Osteocyte (in vitro differentiated cells): ENCODE results near the gene CIB4. TPM values are rescaled to one million over a fixed set of nuclear protein-coding genes. Genes with fewer than 3 reads are reported as not detected.

Experiments used
- DNase-seq: peaks from one replicate; pipeline ENCODE4 v3.0.0; 2021; ENCODE audit warnings: mixed read lengths; ENCODE audit not compliant: unreplicated experiment; ENCODE audit errors: extremely low spot score
- H3K27ac Mint-ChIP-seq: one replicate; pipeline ENCODE4 v1.8.0; 2021; ENCODE audit warnings: mild to moderate bottlenecking, mixed read lengths; ENCODE audit not compliant: unreplicated experiment
- H3K27me3 Mint-ChIP-seq: one replicate; pipeline ENCODE4 v1.8.0; 2021; ENCODE audit warnings: mixed read lengths; ENCODE audit not compliant: unreplicated experiment
- H3K36me3 Mint-ChIP-seq: one replicate; pipeline ENCODE4 v1.8.0; 2021; ENCODE audit warnings: mixed read lengths; ENCODE audit not compliant: unreplicated experiment
- H3K4me1 Mint-ChIP-seq: one replicate; pipeline ENCODE4 v1.8.0; 2021; ENCODE audit warnings: mixed read lengths; ENCODE audit not compliant: unreplicated experiment
- H3K4me3 Mint-ChIP-seq: one replicate; pipeline ENCODE4 v1.8.0; 2021; ENCODE audit warnings: mild to moderate bottlenecking, moderate library complexity, mixed read lengths; ENCODE audit not compliant: unreplicated experiment
- H3K9me3 Mint-ChIP-seq: one replicate; pipeline ENCODE4 v1.8.0; 2021; ENCODE audit warnings: mixed read lengths; ENCODE audit not compliant: unreplicated experiment
- CTCF ChIP-seq: fragments of 200-600 bp; sonication (generic); IDR thresholded peaks from 2 replicates; pipeline ENCODE4 v1.5.0; 2021; ENCODE audit warnings: antibody characterized with exemption, mild to moderate bottlenecking, moderate library complexity
- long read RNA-seq: library from polyadenylated mRNA; unstranded; transcript quantifications from one replicate; pipeline ENCODE4 v2.0.0, GENCODE V29; 2021
- total RNA-seq: library from RNA; stranded (reverse); gene quantifications from 2 replicates; pipeline ENCODE4 v1.2.1, GENCODE V29; 2021

The CIB4 gene
- not detected in 2 replicates for total RNA-seq
- long read RNA-seq = 0 reads

GRCh38 chr2:26640781-26641564, at the start of gene CIB4:
TSS of gene CIB4 (minus strand) at chr2:26641366. CDS start at chr2:26641314, 52 bp downstream.
- no peak within 1 kb of the TSS for H3K27ac Mint-ChIP-seq
- H3K27me3 Mint-ChIP-seq = peaks cover 33% of the 10 kb centered on the region
- no peaks in the 10 kb centered on the region for H3K36me3 Mint-ChIP-seq
- H3K4me1 Mint-ChIP-seq = peaks cover 5% of the 10 kb centered on the region
- no peak for TF ChIP-seq CTCF
- no peak for DNase-seq
- no peak within 1 kb of the TSS for H3K4me3 Mint-ChIP-seq
- H3K9me3 Mint-ChIP-seq = no peaks in the 10 kb centered on the region

GRCh38 chr2:26687801-26688200, 46.6 kb upstream of the CIB4 start:
- Mint-ChIP-seq H3K4me1 (peaks cover 4% of the 10 kb centered on the region), H3K36me3 (no peaks in the 10 kb centered on the region), H3K9me3 (no peaks in the 10 kb centered on the region), H3K27me3 (peaks cover 56% of the 10 kb centered on the region), H3K4me3 (no peak overlapping the region), H3K27ac (no peak overlapping the region)
- no peak for DNase-seq
- no peak for TF ChIP-seq CTCF

- no peak for DNase-seq
- no peaks in the 10 kb centered on the region for H3K9me3 Mint-ChIP-seq
- H3K4me3 Mint-ChIP-seq = no peak overlapping the region
- no peaks in the 10 kb centered on the region for H3K36me3 Mint-ChIP-seq
- peaks cover 61% of the 10 kb centered on the region for H3K27me3 Mint-ChIP-seq
- no peak for TF ChIP-seq CTCF
- peaks cover 8% of the 10 kb centered on the region for H3K4me1 Mint-ChIP-seq
- H3K27ac Mint-ChIP-seq = no peak overlapping the region
Measured at GRCh38 chr2:26687328-26687727, 46.2 kb upstream of the CIB4 start.

GRCh38 chr2:26685989-26686839, 45.0 kb upstream of the CIB4 start:
- no peaks in the 10 kb centered on the region for H3K9me3 Mint-ChIP-seq
- H3K27ac Mint-ChIP-seq = no peak overlapping the region
- no peak for TF ChIP-seq CTCF
- H3K27me3 Mint-ChIP-seq = peaks cover 60% of the 10 kb centered on the region
- no peak for DNase-seq
- H3K4me3 Mint-ChIP-seq = no peak overlapping the region
- no peaks in the 10 kb centered on the region for H3K36me3 Mint-ChIP-seq
- peaks cover 9% of the 10 kb centered on the region for H3K4me1 Mint-ChIP-seq

- peaks cover 9% of the 10 kb centered on the region for H3K4me1 Mint-ChIP-seq
- H3K4me3 Mint-ChIP-seq = no peak overlapping the region
- DNase-seq = no peak
- peaks cover 56% of the 10 kb centered on the region for H3K27me3 Mint-ChIP-seq
- no peaks in the 10 kb centered on the region for H3K9me3 Mint-ChIP-seq
- TF ChIP-seq CTCF = no peak
- no peaks in the 10 kb centered on the region for H3K36me3 Mint-ChIP-seq
- H3K27ac Mint-ChIP-seq = no peak overlapping the region
Measured at GRCh38 chr2:26685341-26685740, 44.2 kb upstream of the CIB4 start.
